ENCODE data around the gene KLHL42. TPM values are rescaled to one million over a fixed set of nuclear protein-coding genes. Genes with fewer than 3 reads are reported as not detected.

KLHL42 gene
- total and polyA plus RNA-seq, 9 of the 15 experiments (the other 6 are each of a cell fraction or from before 2014, with no cell fraction given): 1.5 to 11.8 (median 9.6) TPM

- TF ChIP-seq ZNF395 (CRISPR knock-in tag; IDR thresholded peaks at IDR 0.05) (0 out of 2 replicates have a peak, but pooled peaks have one; percentile 11), PPARD (CRISPR knock-in tag; IDR thresholded peaks at IDR 0.05) (no peak), TAL1 (IDR thresholded peaks at IDR 0.05) (peak; percentile 29), NCOR1 (IDR thresholded peaks at IDR 0.05) (peak; percentile 75), BCL6 (CRISPR knock-in tag; IDR thresholded peaks at IDR 0.05) (no peak), TEAD4 (IDR thresholded peaks at IDR 0.05; ENCODE audit: low read length) (peak; percentile 82), TEAD4 (CRISPR knock-in tag; IDR thresholded peaks at IDR 0.05; ENCODE audit: borderline replicate concordance) (no peak), CBFA2T2 (conservative IDR thresholded peaks at IDR 0.05) (peak; percentile 42), NCOA1 (IDR thresholded peaks at IDR 0.05; ENCODE audit: low read depth) (0 out of 2 replicates have a peak, but pooled peaks have one; percentile 37), SMAD2 (IDR thresholded peaks at IDR 0.05; ENCODE audit: low read depth, low read length) (no peak), NR2C2 (CRISPR knock-in tag; IDR thresholded peaks at IDR 0.05) (no peak), NR2C2 (tag; IDR thresholded peaks at IDR 0.05) (peak; percentile 44; the same call in 1 of the 2 replicates), HDAC3 (IDR thresholded peaks at IDR 0.05; ENCODE audit: borderline replicate concordance, partially characterized antibody) (peak; percentile 73), HDAC1 (IDR thresholded peaks at IDR 0.05) (peak in 1 of 2 experiments; percentile 49; a peak in 2 of 4 replicates), MEIS2 (IDR thresholded peaks at IDR 0.05; ENCODE audit: partially characterized antibody) (peak; percentile 88), CCNT2 (IDR thresholded peaks at IDR 0.05; ENCODE audit: borderline replicate concordance, extremely low read depth, insufficient read length, low read depth, low read length) (peak; percentile 41), EP400 (IDR thresholded peaks at IDR 0.05) (peak; percentile 29; the same call in 1 of the 2 replicates), ZBTB11 (CRISPR knock-in tag; IDR thresholded peaks at IDR 0.05) (peak in 1 of 3 experiments; percentile 56; a peak in 1 of 6 replicates), NCOA4 (IDR thresholded peaks at IDR 0.05; ENCODE audit: partially characterized antibody) (no peak), CXXC5 (CRISPR knock-in tag; IDR thresholded peaks at IDR 0.05) (peak; percentile 50; the same call in 1 of the 2 replicates), FOSL1 (tag; conservative IDR thresholded peaks at IDR 0.05) (peak; percentile 58; the same call in 1 of the 2 replicates), NBN (IDR thresholded peaks at IDR 0.05; ENCODE audit: low read depth) (0 out of 2 replicates have a peak, but pooled peaks have one; percentile 35), TEAD1 (CRISPR knock-in tag; IDR thresholded peaks at IDR 0.05) (peak; percentile 46 to 73; a peak in 2 of 4 replicates), CC2D1A (IDR thresholded peaks at IDR 0.05) (no peak), NR2F6 (CRISPR knock-in tag; IDR thresholded peaks at IDR 0.05) (no peak), MCM7 (IDR thresholded peaks at IDR 0.05) (no peak), MAFF (IDR thresholded peaks at IDR 0.05; ENCODE audit: low read length) (no peak)
These were observed 63.7 kb downstream of the KLHL42 start (continued) for GRCh38 chr12:27843714-27844245.

Data from K562 (cell line).